Stimulated activated CD8-positive, alpha-beta memory T cell treated with anti-CD3 and anti-CD28 coated beads, Interleukin-15, amount 100 ng/mL, for 24 hours (primary cell): ENCODE data around the gene GAB3.

Source experiments
- DNase-seq: peaks from one replicate; pipeline ENCODE4 v3.0.0-alpha.2; 2020; ENCODE audit warnings: low read depth

The GAB3 gene

GRCh38 chrX:154751203-154751668 lies 359 bp upstream of the GAB3 start:
- DNase-seq, result no peak

GRCh38 chrX:154749856-154750255 lies 1.0 kb downstream of the GAB3 start:
- DNase-seq, result no peak

- DNase-seq, result no peak
Measured at GRCh38 chrX:154748712-154749339, 2.1 kb downstream of the GAB3 start.

- DNase-seq, result no peak
Measured at GRCh38 chrX:154742613-154743012, 8.3 kb downstream of the GAB3 start.

GRCh38 chrX:154739952-154740465 lies 10.9 kb downstream of the GAB3 start:
- DNase-seq, result no peak

GRCh38 chrX:154738011-154738738 lies 12.7 kb downstream of the GAB3 start:
- DNase-seq, result no peak

- no peak for DNase-seq
Measured at GRCh38 chrX:154737136-154737535, 13.7 kb downstream of the GAB3 start.

GRCh38 chrX:154735695-154736393 lies 15.0 kb downstream of the GAB3 start:
- DNase-seq, result no peak

GRCh38 chrX:154734061-154734781 lies 16.7 kb downstream of the GAB3 start:
- DNase-seq, result no peak

- DNase-seq, result no peak
Measured at GRCh38 chrX:154733066-154733425, 17.8 kb downstream of the GAB3 start.

GRCh38 chrX:154732421-154733065 lies 18.3 kb downstream of the GAB3 start:
- no peak for DNase-seq

- DNase-seq, result no peak
Measured at GRCh38 chrX:154731881-154732280, 19.0 kb downstream of the GAB3 start.

- DNase-seq, result no peak
Measured at GRCh38 chrX:154731184-154731583, 19.7 kb downstream of the GAB3 start.

- DNase-seq, result no peak
Measured at GRCh38 chrX:154730253-154730891, 20.5 kb downstream of the GAB3 start.

- no peak for DNase-seq
Measured at GRCh38 chrX:154729439-154729838, 21.4 kb downstream of the GAB3 start.

GRCh38 chrX:154728431-154729190 lies 22.3 kb downstream of the GAB3 start:
- DNase-seq, result no peak

GRCh38 chrX:154727871-154728270 lies 23.0 kb downstream of the GAB3 start:
- no peak for DNase-seq

- no peak for DNase-seq
Measured at GRCh38 chrX:154727418-154727817, 23.5 kb downstream of the GAB3 start.

GRCh38 chrX:154724993-154725756 lies 25.7 kb downstream of the GAB3 start:
- no peak for DNase-seq

- no peak for DNase-seq
Measured at GRCh38 chrX:154721155-154721554, 29.7 kb downstream of the GAB3 start.
